PC-9 (cell line): ENCODE results near the gene RPS27A. TPM values are rescaled to one million over a fixed set of nuclear protein-coding genes. Genes with fewer than 3 reads are reported as not detected.

Experiments used
- BruUV-seq: library from RNA; stranded (reverse); fragments of 400-500 nt; replicated peaks from 2 replicates; lab custom pipeline; 2021; lab: Mats Ljungman, UMichigan
- CTCF ChIA-PET: fragments of 300-600 bp; sonication (Branson Sonifier 250); formaldehyde crosslinking; loops from one replicate; lab custom pipeline; 2022; ENCODE audit warnings: antibody characterized with exemption; lab: Charles Lee
- POLR2A ChIA-PET: fragments of 300-600 bp; sonication (Branson Sonifier 250); formaldehyde crosslinking; loops from one replicate; lab custom pipeline; 2022; ENCODE audit warnings: antibody characterized with exemption; ENCODE audit not compliant: unreplicated experiment; lab: Charles Lee
- DNase-seq, 2 experiments: peaks; one replicate each; pipeline versions ENCODE4 v3.0.0 to v3.0.0-alpha.2; 2015 to 2022; ENCODE audit warnings: mixed read lengths in 1 of 2
- H2AFZ ChIP-seq: fragments of 200-600 bp; sonication (generic); 2 replicates; pipeline ENCODE4 v1.8.1; 2017; ENCODE audit warnings: antibody characterized with exemption
- H3F3A ChIP-seq: fragments of 200-600 bp; sonication (generic); 2 replicates; pipeline ENCODE4 v1.8.1; 2017; ENCODE audit warnings: antibody characterized with exemption, mild to moderate bottlenecking, low read depth; ENCODE audit not compliant: insufficient read depth
- H3K27ac ChIP-seq: fragments of 200-600 bp; sonication (generic); 2 replicates; pipeline ENCODE4 v1.6.1; 2016; ENCODE audit warnings: mixed run types
- H3K27me3 ChIP-seq: fragments of 200-600 bp; sonication (generic); 2 replicates; pipeline ENCODE4 v1.6.1; 2016; ENCODE audit warnings: low read depth, mixed run types; ENCODE audit not compliant: insufficient read depth
- H3K36me3 ChIP-seq: fragments of 200-600 bp; sonication (generic); 2 replicates; pipeline ENCODE4 v1.6.1; 2016; ENCODE audit warnings: low read depth, mixed run types
- H3K4me1 ChIP-seq: fragments of 200-600 bp; sonication (generic); replicated peaks from 2 replicates; pipeline ENCODE4 v1.6.1; 2016; ENCODE audit warnings: mixed run types; ENCODE audit not compliant: insufficient read depth
- H3K4me2 ChIP-seq: fragments of 200-600 bp; sonication (generic); 2 replicates; pipeline ENCODE4 v1.6.1; 2017; ENCODE audit warnings: mixed run types
- H3K4me3 ChIP-seq: fragments of 200-600 bp; sonication (generic); 2 replicates; pipeline ENCODE4 v1.6.1; 2016; ENCODE audit warnings: mixed run types
- H3K79me2 ChIP-seq: fragments of 200-600 bp; sonication (generic); 2 replicates; pipeline ENCODE4 v1.6.1; 2017; ENCODE audit warnings: low read depth, mixed run types
- H3K9me2 ChIP-seq: fragments of 200-600 bp; sonication (generic); 2 replicates; pipeline ENCODE4 v1.8.1; 2017; ENCODE audit warnings: mild to moderate bottlenecking; ENCODE audit not compliant: insufficient read depth
- H3K9me3 ChIP-seq: fragments of 200-600 bp; sonication (generic); 2 replicates; pipeline ENCODE4 v1.8.1; 2016; ENCODE audit warnings: low read depth; ENCODE audit not compliant: insufficient read depth
- H4K20me1 ChIP-seq: fragments of 200-600 bp; sonication (generic); 2 replicates; pipeline ENCODE4 v1.8.1; 2017; ENCODE audit not compliant: insufficient read depth
- EZH2 ChIP-seq: fragments of 200-600 bp; sonication (generic); IDR thresholded peaks from 2 replicates; pipeline ENCODE4 v1.8.0; 2017; ENCODE audit warnings: antibody characterized with exemption, low read depth
- intact Hi-C: fragments of 100-400 bp; cut with micrococcal nuclease; formaldehyde crosslinking; loops from one replicate; pipeline ENCODE4 v1.10.0; 2022; ENCODE audit not compliant: unreplicated experiment
- total RNA-seq: library from RNA; stranded (reverse); gene quantifications from 2 replicates; pipeline ENCODE4 v1.2.3, GENCODE V29; 2021
- TF ChIP-seq, protein P1 (sequence below): fragments of 200-600 bp; sonication (generic); conservative IDR thresholded peaks from 2 replicates; pipeline ENCODE4 v1.6.1; 2017; ENCODE audit warnings: mixed run types, antibody characterized with exemption, mild to moderate bottlenecking, moderate library complexity

RPS27A gene
- total RNA-seq, 1 experiment from 2014 or later = 1,269 TPM

DNA sequence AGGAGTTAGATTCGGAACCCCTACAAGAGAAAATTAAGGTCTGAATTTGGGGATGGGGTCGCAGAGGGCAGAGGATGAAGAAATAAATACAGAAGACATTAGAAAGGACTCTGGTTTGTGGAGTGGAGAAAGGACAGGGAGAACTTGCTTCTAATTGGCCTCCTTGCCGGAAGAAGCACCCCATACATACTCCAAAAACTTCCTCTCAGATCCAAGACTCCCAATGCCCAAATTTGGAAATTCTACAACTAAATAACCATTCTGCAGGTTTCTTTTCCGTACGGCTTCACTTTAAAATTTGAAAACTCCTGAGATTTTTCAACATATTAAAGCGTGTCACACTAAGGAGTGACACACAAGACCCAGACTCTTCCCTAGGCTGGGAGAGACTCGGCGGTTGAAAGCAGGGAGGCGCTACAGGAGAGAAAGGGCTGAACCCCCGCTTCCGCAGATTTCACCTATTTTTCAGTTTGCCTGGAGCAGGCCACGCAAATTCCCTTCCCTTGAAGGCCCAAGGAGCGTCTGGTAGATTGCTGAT is 873 bp upstream of the RPS27A start:
- DNase-seq = peak in 1 of 2 experiments; percentile 23
- Histone ChIP-seq H3K4me1 (peaks cover 29% of the 10 kb centered on the region), H3K79me2 (peaks cover 80% of the 10 kb centered on the region), H3K27ac (peak overlapping the region; percentile 83), H3K9me2 (no peaks in the 10 kb centered on the region), H3K9me3 (no peaks in the 10 kb centered on the region), H3K27me3 (no peaks in the 10 kb centered on the region), H3K4me3 (peak overlapping the region; percentile 97), H4K20me1 (peaks cover 37% of the 10 kb centered on the region), H3F3A (peaks cover 47% of the 10 kb centered on the region), H2AFZ (peak overlapping the region; percentile 84), H3K4me2 (peak overlapping the region; percentile 99), H3K36me3 (peaks cover 45% of the 10 kb centered on the region)
- TF ChIP-seq EZH2 = no peak
- TF ChIP-seq, protein P1, sequence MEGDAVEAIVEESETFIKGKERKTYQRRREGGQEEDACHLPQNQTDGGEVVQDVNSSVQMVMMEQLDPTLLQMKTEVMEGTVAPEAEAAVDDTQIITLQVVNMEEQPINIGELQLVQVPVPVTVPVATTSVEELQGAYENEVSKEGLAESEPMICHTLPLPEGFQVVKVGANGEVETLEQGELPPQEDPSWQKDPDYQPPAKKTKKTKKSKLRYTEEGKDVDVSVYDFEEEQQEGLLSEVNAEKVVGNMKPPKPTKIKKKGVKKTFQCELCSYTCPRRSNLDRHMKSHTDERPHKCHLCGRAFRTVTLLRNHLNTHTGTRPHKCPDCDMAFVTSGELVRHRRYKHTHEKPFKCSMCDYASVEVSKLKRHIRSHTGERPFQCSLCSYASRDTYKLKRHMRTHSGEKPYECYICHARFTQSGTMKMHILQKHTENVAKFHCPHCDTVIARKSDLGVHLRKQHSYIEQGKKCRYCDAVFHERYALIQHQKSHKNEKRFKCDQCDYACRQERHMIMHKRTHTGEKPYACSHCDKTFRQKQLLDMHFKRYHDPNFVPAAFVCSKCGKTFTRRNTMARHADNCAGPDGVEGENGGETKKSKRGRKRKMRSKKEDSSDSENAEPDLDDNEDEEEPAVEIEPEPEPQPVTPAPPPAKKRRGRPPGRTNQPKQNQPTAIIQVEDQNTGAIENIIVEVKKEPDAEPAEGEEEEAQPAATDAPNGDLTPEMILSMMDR = no peak
- CTCF ChIA-PET = no interaction called here
- BruUV-seq = TSS peak; percentile 55
- intact Hi-C loops = loop anchor here (1.0 to 5.0 kb wide), 6 partner anchors 38 to 559 kb away; partner anchors contain the start of genes EML6, MTIF2, PPP4R3B and RTN4
- POLR2A ChIA-PET = no interaction called here

DNA sequence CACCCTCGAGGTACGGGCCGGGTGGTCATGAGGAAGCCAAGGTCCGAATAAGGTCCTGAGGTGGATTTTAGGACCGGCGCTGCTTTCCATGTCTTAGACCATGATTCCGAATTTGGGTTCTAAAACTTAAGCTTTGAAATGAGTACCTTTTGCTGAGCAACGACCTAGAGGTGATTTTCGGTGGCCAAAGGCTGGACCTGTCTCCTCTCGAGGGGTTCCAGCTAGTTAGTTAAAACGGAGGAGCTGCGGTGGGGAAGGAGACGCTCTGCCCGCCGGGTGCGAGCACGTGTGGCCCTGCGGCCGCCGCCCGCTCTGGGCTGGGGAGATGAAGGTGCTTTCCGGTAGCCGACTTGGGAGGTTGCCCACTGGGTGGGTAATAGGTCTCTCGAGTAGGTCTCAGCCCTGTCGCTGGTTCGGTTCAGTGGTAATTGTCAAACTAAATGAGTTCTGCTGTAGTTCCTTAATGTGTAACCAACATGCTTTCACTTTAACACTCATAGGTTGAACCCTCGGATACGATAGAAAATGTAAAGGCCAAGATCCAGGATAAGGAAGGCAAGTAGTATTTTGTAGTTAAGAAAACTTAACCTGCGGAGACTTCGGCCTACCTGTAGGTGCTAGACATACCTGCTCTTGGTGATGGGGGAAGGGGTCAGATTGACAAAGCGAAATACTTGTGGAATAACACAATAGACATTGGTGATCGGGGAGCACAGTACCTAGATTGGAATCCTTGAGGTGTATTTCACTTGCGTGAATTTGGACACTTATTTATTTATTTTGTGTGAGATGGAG is 572 bp downstream of the RPS27A start:
- DNase-seq = peak in 1 of 2 experiments; percentile 45
- Histone ChIP-seq H4K20me1 (peaks cover 40% of the 10 kb centered on the region), H3K79me2 (peaks cover 69% of the 10 kb centered on the region), H2AFZ (peak overlapping the region; percentile 84), H3K27ac (peak overlapping the region; percentile 83), H3K4me2 (peak overlapping the region; percentile 99), H3K4me1 (peaks cover 29% of the 10 kb centered on the region), H3F3A (peaks cover 61% of the 10 kb centered on the region), H3K9me2 (no peaks in the 10 kb centered on the region), H3K27me3 (no peaks in the 10 kb centered on the region), H3K36me3 (peaks cover 52% of the 10 kb centered on the region), H3K4me3 (peak overlapping the region; percentile 97), H3K9me3 (no peaks in the 10 kb centered on the region)
- POLR2A ChIA-PET = interaction anchor here (1.0 kb wide), 1 partner anchor 286 kb away, joined by 4 read pairs; the partner anchor contains the start of gene CFAP36
- TF ChIP-seq, protein P1 = 0 out of 2 replicates have a peak, but pooled peaks have one; percentile 12
- TF ChIP-seq EZH2 = no peak
- CTCF ChIA-PET = no interaction called here
- TSS peak; percentile 71 for BruUV-seq
- intact Hi-C loops = loop anchor here (1.0 to 5.0 kb wide), 6 partner anchors 36 to 560 kb away; partner anchors contain the start of genes EML6, MTIF2, PPP4R3B and RTN4

GRCh38 chr2:55233658-55233940 is 1.1 kb downstream of the RPS27A start:
- Histone ChIP-seq H3K27me3 (no peaks in the 10 kb centered on the region), H3K79me2 (peaks cover 64% of the 10 kb centered on the region), H3K27ac (peak overlapping the region; percentile 83), H3K4me2 (peak overlapping the region; percentile 99), H4K20me1 (peaks cover 40% of the 10 kb centered on the region), H3K9me2 (no peaks in the 10 kb centered on the region), H3F3A (peaks cover 67% of the 10 kb centered on the region), H2AFZ (no peak overlapping the region), H3K9me3 (no peaks in the 10 kb centered on the region), H3K4me1 (peaks cover 29% of the 10 kb centered on the region), H3K4me3 (peak overlapping the region; percentile 97), H3K36me3 (peaks cover 52% of the 10 kb centered on the region)
- no peak for TF ChIP-seq EZH2
- TF ChIP-seq, protein P1 = no peak
- POLR2A ChIA-PET = no interaction called here
- BruUV-seq = no TSS peak
- DNase-seq = no peak
- CTCF ChIA-PET = no interaction called here
- intact Hi-C loops = loop anchor here (2.0 to 5.0 kb wide), 3 partner anchors 216 to 561 kb away; partner anchors contain the start of gene EML6
